Pancreas (tissue), 10 donors: ENCODE data around the gene CTDSPL. TPM values are rescaled to one million over a fixed set of nuclear protein-coding genes. Genes with fewer than 3 reads are reported as not detected.

Experiments used
- ATAC-seq, 4 donors: fragments of 200-7000 bp; cut with Tn5 transposase; one replicate each; pipeline versions ENCODE4 v1.8.0 to v1.9.1; 2020; ENCODE audit warnings: mild to moderate bottlenecking in 4 of 4, moderate library complexity in 4 of 4
- DNase-seq, 6 donors: peaks; one replicate each; pipeline ENCODE4 v3.0.0-alpha.2; 2020
- FAIRE-seq: peaks from 2 replicates; lab custom pipeline; 2012; peaks lifted over from hg19 to GRCh38; lab: Jason Lieb, UNC
- H3K27ac ChIP-seq, 4 donors: fragments of 200-600 bp; sonication (generic); 1 replicate in 3 of 4; 2 replicates in 1 of 4; pipeline versions ENCODE4 v1.5.0 to v1.8.0; 2020
- H3K27me3 ChIP-seq, 4 donors: fragments of 200-600 bp; one replicate each; pipeline ENCODE4 v1.8.0; 2021
- H3K36me3 ChIP-seq, 3 donors: fragments of 200-600 bp; sonication (generic) in 1 of 3; one replicate each; pipeline versions ENCODE4 v1.5.0 to v1.8.0; 2020 to 2021
- H3K4me1 ChIP-seq, 3 donors: fragments of 200-600 bp; one replicate each; pipeline ENCODE4 v1.8.0; 2021
- H3K4me3 ChIP-seq, 4 donors: fragments of 200-600 bp; sonication (generic) in 2 of 4; one replicate each; pipeline versions ENCODE4 v1.5.0 to v1.8.0; 2020 to 2021
- H3K9me3 ChIP-seq, 4 donors: fragments of 200-600 bp; one replicate each; pipeline ENCODE4 v1.8.0; 2021
- WGBS, 2 donors: extraction: QIAGEN DNeasy Blood & Tissue Kit; methylation state at CpG; one replicate each; pipeline ENCODE4 v1.1.7; 2013; 5-methylcytosine and 5-hydroxymethylcytosine counted together
- intact Hi-C, 3 donors: fragments of 100-400 bp; cut with DNase I; formaldehyde crosslinking; loops; one replicate each; pipeline versions ENCODE4 v1.11.1 to v1.14.2; 2022
- polyA plus RNA-seq, 2 donors: library from polyadenylated mRNA; stranded (reverse); fragments of 200-250 nt; gene quantifications; one replicate each; pipeline ENCODE4 v1.2.3, GENCODE V29; 2013
- total RNA-seq, 6 donors: library from RNA; stranded (reverse); fragmentation: NEBNext Ultra II Directional in 4 of 6; extraction: Animal tissue kit (Norgen Biotek cat#: 25700) in 4 of 6; gene quantifications; one replicate each; pipeline versions ENCODE4 v1.2.1 to v1.2.4, GENCODE V29; 2021 to 2023
- TF ChIP-seq, protein P1 (sequence below), 4 donors: fragments of 200-600 bp; sonication (generic) in 3 of 4; IDR thresholded peaks; one replicate each; pipeline versions ENCODE4 v1.5.0 to v1.8.0; 2021; ENCODE audit warnings: antibody characterized with exemption in 4 of 4
- donor health status: healthy with polysubstance abuse.
- donor health status: DM: no; HTN: no; CAD: no; lungs with moderate emphysema.
- donor health status: DM: no; HTN: no; CAD: no.
- donor health status: control.
- donor health status: control.
- donor health status: Bipolar disorder and iron deficiency.
- donor health status: DM: yes; HTN: yes; CAD: no.
- donor health status: DM: no; HTN: no; CAD: no.
- donor health status: DM: no; HTN: no; CAD: no.
- donor health status: DM: yes; HTN: yes; CAD: no.

Gene CTDSPL
- total and polyA plus RNA-seq, 8 donors = 8.4 to 34.8 (median 15.4) TPM

DNA sequence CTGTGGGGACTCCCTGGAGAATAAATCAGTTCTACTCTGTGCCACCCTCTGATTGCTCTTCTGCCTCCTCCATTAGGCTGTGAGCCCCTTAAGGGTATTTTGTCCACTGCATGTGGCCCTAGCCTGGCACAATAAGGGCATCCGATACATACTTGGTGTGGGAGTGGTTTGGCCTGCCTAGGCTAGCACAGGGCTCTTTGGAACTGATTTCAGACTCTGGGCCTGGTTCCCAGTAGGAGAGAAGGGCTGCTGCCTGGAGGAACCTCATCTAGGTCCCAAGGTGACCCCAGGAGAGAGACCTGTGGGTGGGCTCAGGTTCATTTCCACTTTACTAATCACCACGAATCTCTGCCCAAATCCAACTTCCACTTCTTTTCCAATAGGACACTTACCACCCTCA, 5.3 kb upstream of the CTDSPL start:
- H3K9me3 ChIP-seq = no peaks in the 10 kb centered on the region
- TF ChIP-seq, protein P1, sequence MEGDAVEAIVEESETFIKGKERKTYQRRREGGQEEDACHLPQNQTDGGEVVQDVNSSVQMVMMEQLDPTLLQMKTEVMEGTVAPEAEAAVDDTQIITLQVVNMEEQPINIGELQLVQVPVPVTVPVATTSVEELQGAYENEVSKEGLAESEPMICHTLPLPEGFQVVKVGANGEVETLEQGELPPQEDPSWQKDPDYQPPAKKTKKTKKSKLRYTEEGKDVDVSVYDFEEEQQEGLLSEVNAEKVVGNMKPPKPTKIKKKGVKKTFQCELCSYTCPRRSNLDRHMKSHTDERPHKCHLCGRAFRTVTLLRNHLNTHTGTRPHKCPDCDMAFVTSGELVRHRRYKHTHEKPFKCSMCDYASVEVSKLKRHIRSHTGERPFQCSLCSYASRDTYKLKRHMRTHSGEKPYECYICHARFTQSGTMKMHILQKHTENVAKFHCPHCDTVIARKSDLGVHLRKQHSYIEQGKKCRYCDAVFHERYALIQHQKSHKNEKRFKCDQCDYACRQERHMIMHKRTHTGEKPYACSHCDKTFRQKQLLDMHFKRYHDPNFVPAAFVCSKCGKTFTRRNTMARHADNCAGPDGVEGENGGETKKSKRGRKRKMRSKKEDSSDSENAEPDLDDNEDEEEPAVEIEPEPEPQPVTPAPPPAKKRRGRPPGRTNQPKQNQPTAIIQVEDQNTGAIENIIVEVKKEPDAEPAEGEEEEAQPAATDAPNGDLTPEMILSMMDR (IDR thresholded peaks at IDR 0.05) = no peak
- H3K4me3 ChIP-seq = no peak overlapping the region
- no peak overlapping the region for H3K27ac ChIP-seq
- intact Hi-C loops = loop anchor here in 2 of 3 donors (5.0 to 10.0 kb wide), 3 partner anchors 108 to 258 kb away; no protein-coding TSS in a partner anchor
- no peak for DNase-seq
- no peak for ATAC-seq
- 45 to 54% methylated on average over 2 of the region's 2 CpGs for WGBS, 2 donors
- H3K4me1 ChIP-seq = no peaks in the 10 kb centered on the region
- no peak for FAIRE-seq
- H3K36me3 ChIP-seq = no peaks in the 10 kb centered on the region
- H3K27me3 ChIP-seq = no peaks in the 10 kb centered on the region

DNA sequence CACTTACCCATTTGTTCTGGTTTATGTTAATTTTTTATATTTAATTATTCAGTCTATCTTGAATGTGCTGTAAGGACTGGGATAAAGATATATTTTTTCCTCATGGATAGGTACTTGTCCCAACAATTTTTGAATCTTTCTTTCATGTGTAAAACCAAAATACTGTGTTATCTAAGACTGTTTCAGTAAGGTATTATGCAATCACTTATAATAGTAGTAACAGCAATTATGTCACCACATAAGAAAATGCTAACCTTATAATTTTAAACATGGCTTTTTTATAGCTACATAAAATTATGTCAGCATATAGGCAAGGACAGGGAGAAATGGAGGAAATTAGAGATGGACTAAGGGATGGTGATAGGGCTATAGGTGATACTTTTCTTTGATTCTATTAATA, 2.9 kb upstream of the CTDSPL start:
- H3K9me3 ChIP-seq = no peaks in the 10 kb centered on the region
- TF ChIP-seq, protein P1 (IDR thresholded peaks at IDR 0.05) = no peak
- DNase-seq (no peak), FAIRE-seq (no peak), ATAC-seq (no peak)
- no peaks in the 10 kb centered on the region for H3K4me1 ChIP-seq
- intact Hi-C loops = loop anchor here in 2 of 3 donors (5.0 to 10.0 kb wide), 3 partner anchors 106 to 256 kb away; no protein-coding TSS in a partner anchor
- no peaks in the 10 kb centered on the region for H3K36me3 ChIP-seq
- H3K27me3 ChIP-seq = no peaks in the 10 kb centered on the region
- H3K27ac ChIP-seq = no peak overlapping the region
- no peak overlapping the region for H3K4me3 ChIP-seq

DNA sequence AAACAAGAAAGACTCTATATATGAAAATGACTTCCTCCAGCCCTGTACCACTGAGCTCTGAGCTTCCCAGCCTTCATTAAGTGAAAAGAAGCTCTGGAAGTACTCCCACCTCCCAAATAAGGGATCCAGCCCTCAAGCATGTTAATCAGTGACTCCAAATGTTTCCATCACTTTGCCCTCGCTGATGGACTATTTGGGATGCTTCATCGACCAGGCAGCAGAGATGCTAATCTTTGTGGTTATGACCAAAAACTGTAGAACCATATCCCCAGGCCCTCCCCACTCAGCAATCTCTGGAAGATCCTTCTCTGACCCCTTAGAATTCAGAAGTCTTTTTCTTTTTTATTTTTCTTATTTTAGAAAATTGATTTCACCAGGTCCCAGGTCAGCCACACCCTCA, 2.3 kb upstream of the CTDSPL start:
- Histone ChIP-seq H3K27me3 (no peaks in the 10 kb centered on the region), H3K36me3 (no peaks in the 10 kb centered on the region), H3K4me3 (no peak overlapping the region), H3K9me3 (no peaks in the 10 kb centered on the region), H3K27ac (no peak overlapping the region), H3K4me1 (peaks cover 0 to 4% (median 0%) of the 10 kb centered on the region in 3 donors)
- ATAC-seq = no peak
- no peak for FAIRE-seq
- TF ChIP-seq, protein P1 (IDR thresholded peaks at IDR 0.05) = no peak
- no peak for DNase-seq
- WGBS, 2 donors = 78 to 88% methylated on average over 2 of the region's 2 CpGs
- intact Hi-C loops = loop anchor here in 2 of 3 donors (5.0 to 10.0 kb wide), 3 partner anchors 105 to 255 kb away; no protein-coding TSS in a partner anchor

DNA sequence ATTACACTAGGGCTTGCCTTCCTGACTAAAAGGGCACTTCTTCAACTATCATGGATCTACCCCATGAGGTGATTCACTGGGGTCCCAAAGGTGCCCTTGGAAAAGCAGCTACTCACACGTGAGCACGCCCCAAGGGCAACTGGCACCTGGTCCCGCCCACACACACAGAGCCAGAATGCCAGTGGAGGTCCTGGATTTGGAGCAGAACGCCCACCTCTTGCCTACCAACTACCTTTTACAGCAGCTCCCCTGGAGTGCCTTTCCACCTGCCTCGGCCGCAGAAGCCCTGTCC, 1.8 kb upstream of the CTDSPL start:
- no peak overlapping the region for H3K4me3 ChIP-seq
- 86 to 89% methylated on average over 6 of the region's 6 CpGs for WGBS, 2 donors
- ATAC-seq = no peak
- TF ChIP-seq, protein P1 (IDR thresholded peaks at IDR 0.05) = no peak
- no peak for FAIRE-seq
- no peaks in the 10 kb centered on the region for H3K27me3 ChIP-seq
- DNase-seq = no peak
- H3K27ac ChIP-seq = peak overlapping the region in 3 of 4 donors; percentile 60 to 76 (median 67)
- H3K36me3 ChIP-seq = no peaks in the 10 kb centered on the region
- intact Hi-C loops = loop anchor here in 2 of 3 donors (5.0 to 10.0 kb wide), 3 partner anchors 105 to 255 kb away; no protein-coding TSS in a partner anchor
- H3K9me3 ChIP-seq = no peaks in the 10 kb centered on the region
- peaks cover 0 to 4% (median 4%) of the 10 kb centered on the region in 3 donors for H3K4me1 ChIP-seq

DNA sequence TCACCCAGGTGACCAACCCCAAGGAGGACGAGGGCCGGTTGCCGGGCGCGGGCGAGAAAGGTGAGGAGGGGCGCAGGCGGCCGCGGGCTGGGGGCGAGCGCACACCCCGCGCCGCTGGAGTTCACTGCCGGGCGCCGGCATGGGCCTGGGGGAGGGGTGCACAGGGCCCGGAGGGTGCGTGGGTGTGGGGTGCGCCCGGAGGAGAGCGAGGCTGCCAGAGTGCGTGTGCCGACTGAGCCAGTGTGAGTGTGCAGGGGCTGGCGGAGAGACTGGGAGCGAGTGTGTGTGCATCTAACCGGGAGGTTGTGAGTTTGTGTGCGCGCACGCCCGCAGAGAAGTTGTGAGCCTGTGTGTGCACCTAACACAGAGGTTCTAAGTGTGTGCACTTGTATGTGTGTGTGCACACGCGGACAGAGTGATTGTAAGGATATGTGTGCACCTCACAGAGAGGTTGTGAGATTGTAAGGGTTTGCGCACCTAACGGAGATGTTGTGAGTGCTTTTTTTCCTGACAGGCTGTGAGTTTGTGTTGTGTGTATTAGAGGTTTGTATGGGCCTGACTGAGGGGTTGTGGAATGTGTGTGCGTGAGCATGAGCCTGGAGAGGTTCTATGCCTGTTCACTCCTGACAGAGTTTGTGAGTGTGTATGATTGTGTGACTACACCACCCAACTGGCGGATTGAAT, 681 bp downstream of the CTDSPL start:
- peaks cover 0 to 9% (median 9%) of the 10 kb centered on the region in 3 donors for H3K4me1 ChIP-seq
- H3K4me3 ChIP-seq = peak overlapping the region; percentile 34 to 55 (median 46)
- WGBS, 2 donors = 14 to 15% methylated on average over 38 of the region's 38 CpGs
- no peaks in the 10 kb centered on the region for H3K9me3 ChIP-seq
- TF ChIP-seq, protein P1 (IDR thresholded peaks at IDR 0.05) = no peak
- no peaks in the 10 kb centered on the region for H3K27me3 ChIP-seq
- intact Hi-C loops = no loop called here
- FAIRE-seq (no peak), ATAC-seq (peak; percentile 5 to 31 (median 10)), DNase-seq (peak; percentile 21 to 67 (median 52))
- H3K27ac ChIP-seq = peak overlapping the region; percentile 45 to 73 (median 59)
- no peaks in the 10 kb centered on the region for H3K36me3 ChIP-seq
